Keratinocyte (primary cell): Measurements from ENCODE around the gene WDR1. TPM values are rescaled to one million over a fixed set of nuclear protein-coding genes. Genes with fewer than 3 reads are reported as not detected.

Experiments
- DNase-seq: peaks from one replicate; pipeline ENCODE4 v3.0.0-alpha.2; 2011; ENCODE audit warnings: low read depth, missing footprints, low spot score
- FAIRE-seq: peaks from 2 replicates; lab custom pipeline; 2011; peaks lifted over from hg19 to GRCh38; lab: Jason Lieb, UNC
- H2AFZ ChIP-seq: 2 replicates; pipeline ENCODE4 v1.6.0; 2012; ENCODE audit warnings: low read length, control low read depth, inconsistent platforms; ENCODE audit not compliant: control insufficient read depth
- H3K27ac ChIP-seq: 2 replicates; pipeline ENCODE4 v1.5.1; 2011; ENCODE audit warnings: low read length; ENCODE audit not compliant: control insufficient read depth, insufficient read depth
- H3K27me3 ChIP-seq: 3 replicates; pipeline ENCODE4 v1.6.0; 2011; ENCODE audit warnings: low read length; ENCODE audit not compliant: control insufficient read depth, insufficient read depth; ENCODE audit errors: extremely low read depth
- H3K36me3 ChIP-seq, 2 experiments: 2 replicates in 1 of 2; 3 replicates in 1 of 2; pipeline ENCODE4 v1.5.1; 2011; ENCODE audit warnings: low read length in 2 of 2, mild to moderate bottlenecking in 1 of 2; ENCODE audit not compliant: control insufficient read depth in 2 of 2, insufficient read depth in 2 of 2; ENCODE audit errors: extremely low read depth in 1 of 2
- H3K4me1 ChIP-seq: 3 replicates; pipeline ENCODE4 v1.5.1; 2011; ENCODE audit warnings: low read length; ENCODE audit not compliant: control insufficient read depth, insufficient read depth; ENCODE audit errors: extremely low read depth
- H3K4me2 ChIP-seq: 3 replicates; pipeline ENCODE4 v1.6.0; 2011; ENCODE audit warnings: low read depth, low read length; ENCODE audit not compliant: control insufficient read depth, insufficient read depth; ENCODE audit errors: extremely low read depth
- H3K4me3 ChIP-seq, 3 experiments: fragments of 200-600 bp in 1 of 3; sonication (generic) in 1 of 3; 2 replicates in 2 of 3; 3 replicates in 1 of 3; pipeline ENCODE4 v1.5.1; 2011 to 2016; ENCODE audit warnings: low read length in 3 of 3, mild to moderate bottlenecking in 3 of 3, control low read depth in 2 of 3, inconsistent platforms in 1 of 3, low read depth in 1 of 3, mixed read lengths in 1 of 3, mixed run types in 1 of 3, moderate library complexity in 1 of 3; ENCODE audit not compliant: control insufficient read depth in 2 of 3, insufficient read depth in 2 of 3; ENCODE audit errors: extremely low read depth in 1 of 3
- H3K79me2 ChIP-seq: 2 replicates; pipeline ENCODE4 v1.6.0; 2012; ENCODE audit warnings: low read length; ENCODE audit not compliant: control insufficient read depth, insufficient read depth
- H3K9ac ChIP-seq: 3 replicates; pipeline ENCODE4 v1.6.0; 2011; ENCODE audit warnings: low read length; ENCODE audit not compliant: control insufficient read depth, insufficient read depth; ENCODE audit errors: extremely low read depth
- H3K9me1 ChIP-seq: 3 replicates; pipeline ENCODE4 v1.6.0; 2011; ENCODE audit warnings: low read length; ENCODE audit not compliant: control insufficient read depth, insufficient read depth; ENCODE audit errors: extremely low read depth
- H3K9me3 ChIP-seq: 2 replicates; pipeline ENCODE4 v1.5.1; 2012; ENCODE audit warnings: low read depth, low read length; ENCODE audit not compliant: control insufficient read depth
- H4K20me1 ChIP-seq: 3 replicates; pipeline ENCODE4 v1.6.0; 2011; ENCODE audit warnings: low read length; ENCODE audit not compliant: control insufficient read depth, insufficient read depth; ENCODE audit errors: extremely low read depth
- CTCF ChIP-seq, 3 experiments: IDR thresholded peaks in 1 of 3; conservative IDR thresholded peaks in 1 of 3; optimal IDR thresholded peaks in 1 of 3; 2 replicates in 2 of 3; 3 replicates in 1 of 3; pipeline versions ENCODE3 to v1.5.1; 2011; ENCODE audit warnings: low read length in 3 of 3, mild to moderate bottlenecking in 3 of 3, moderate library complexity in 2 of 3, control low read depth in 1 of 3, inconsistent platforms in 1 of 3; ENCODE audit not compliant: insufficient read depth in 2 of 3; ENCODE audit errors: extremely low read depth in 1 of 3
- EZH2 ChIP-seq: IDR thresholded peaks from one replicate; pipeline ENCODE4 v1.6.1; 2012; ENCODE audit warnings: inconsistent platforms, mild to moderate bottlenecking, low read length, moderate library complexity
- dilution Hi-C: fragments of 300-500 bp; cut with MboI; formaldehyde crosslinking; loops from one replicate; pipeline ENCODE4 v1.7.0; 2020; ENCODE audit warnings: low sequenced_read_pairs; ENCODE audit not compliant: extremely low pct_ligation_motif_present
- polyA plus RNA-seq, 5 experiments: library from polyadenylated mRNA; depleted of rRNA in 3 of 5; stranded (reverse) in 3 of 5; stranded (forward) in 1 of 5; unstranded in 1 of 5; fragments of >200 nt; gene quantifications; 1 replicate in 1 of 5; 2 replicates in 3 of 5; 3 replicates in 1 of 5; pipeline versions ENCODE4 v1.2.1 to v1.2.3, GENCODE V29; 2011 to 2012; ENCODE audit warnings: missing spikeins in 2 of 5, low read depth in 1 of 5, low replicate concordance in 1 of 5

The WDR1 gene
- polyA plus RNA-seq, 1 donor (not counting 4 experiments of a cell fraction or from before 2014, with no cell fraction given): 423 TPM

- no peak for TF ChIP-seq CTCF (optimal IDR thresholded peaks at IDR 0.05 in 1 of 3, IDR thresholded peaks at IDR 0.05 in 1 of 3, conservative IDR thresholded peaks at IDR 0.05 in 1 of 3; ENCODE audit: extremely low read depth in 1 of 3, insufficient read depth in 2 of 3, low read length in 3 of 3)
- TF ChIP-seq EZH2: no peak
- dilution Hi-C loops: no loop called here
- no peaks in the 10 kb centered on the region for H3K79me2 ChIP-seq
- no peaks in the 10 kb centered on the region for H3K27me3 ChIP-seq
- no peak overlapping the region for H2AFZ ChIP-seq
- no peak overlapping the region for H3K9ac ChIP-seq
- H3K4me3 ChIP-seq: no peak overlapping the region
- no peak overlapping the region for H3K4me2 ChIP-seq
- H3K27ac ChIP-seq: no peak overlapping the region
- no peaks in the 10 kb centered on the region for H3K36me3 ChIP-seq
- H3K9me3 ChIP-seq: no peaks in the 10 kb centered on the region
- H3K9me1 ChIP-seq: no peaks in the 10 kb centered on the region
- H3K4me1 ChIP-seq: peaks cover 31% of the 10 kb centered on the region
- H4K20me1 ChIP-seq: no peaks in the 10 kb centered on the region
- FAIRE-seq (no peak), DNase-seq (no peak)
Observed at GRCh38 chr4:10051517-10052135, 65.0 kb downstream of the WDR1 start.

- dilution Hi-C loops: no loop called here
- TF ChIP-seq EZH2: no peak
- TF ChIP-seq CTCF (optimal IDR thresholded peaks at IDR 0.05 in 1 of 3, IDR thresholded peaks at IDR 0.05 in 1 of 3, conservative IDR thresholded peaks at IDR 0.05 in 1 of 3; ENCODE audit: extremely low read depth in 1 of 3, insufficient read depth in 2 of 3, low read length in 3 of 3): no peak
- Histone ChIP-seq H3K79me2 (no peaks in the 10 kb centered on the region), H3K36me3 (no peaks in the 10 kb centered on the region), H4K20me1 (no peaks in the 10 kb centered on the region), H3K9me3 (no peaks in the 10 kb centered on the region), H3K27me3 (no peaks in the 10 kb centered on the region), H3K9ac (no peak overlapping the region), H3K27ac (no peak overlapping the region), H3K9me1 (no peaks in the 10 kb centered on the region), H3K4me2 (no peak overlapping the region), H3K4me3 (no peak overlapping the region), H2AFZ (no peak overlapping the region), H3K4me1 (peaks cover 35% of the 10 kb centered on the region)
- no peak for FAIRE-seq
- DNase-seq: no peak
Observed at GRCh38 chr4:10050721-10051120, 65.9 kb downstream of the WDR1 start.
